WTC11 (cell line): Measurements from ENCODE around the gene NDUFAF8. TPM values are rescaled to one million over a fixed set of nuclear protein-coding genes. Genes with fewer than 3 reads are reported as not detected.

ENCODE experiments used
- ATAC-seq: fragments of 200-7000 bp; cut with Tn5 transposase; 2 replicates; pipeline ENCODE4 v1.10.0; 2021; ENCODE audit warnings: mild to moderate bottlenecking, moderate library complexity
- CTCF ChIA-PET: fragments of 300-600 bp; sonication (Branson Sonifier 250); formaldehyde crosslinking; loops from one replicate; lab custom pipeline; 2021; ENCODE audit warnings: antibody characterized with exemption; lab: Charles Lee
- POLR2A ChIA-PET: fragments of 350-600 bp; sonication (Branson Sonifier 250); formaldehyde crosslinking; loops from one replicate; lab custom pipeline; 2021; ENCODE audit warnings: antibody characterized with exemption; lab: Charles Lee
- DNase-seq: peaks from one replicate; pipeline ENCODE4 v3.0.0; 2021; ENCODE audit warnings: low spot score
- H3K27ac Mint-ChIP-seq: 2 replicates; pipeline ENCODE4 v1.8.0; 2021; ENCODE audit warnings: mixed read lengths
- H3K27me3 Mint-ChIP-seq: 2 replicates; pipeline ENCODE4 v1.8.0; 2021; ENCODE audit warnings: low read depth, mild to moderate bottlenecking, moderate library complexity, mixed read lengths
- H3K36me3 Mint-ChIP-seq: 2 replicates; pipeline ENCODE4 v1.8.0; 2021; ENCODE audit warnings: mixed read lengths
- H3K4me1 Mint-ChIP-seq: 2 replicates; pipeline ENCODE4 v1.8.0; 2022; ENCODE audit warnings: mixed read lengths
- H3K4me3 Mint-ChIP-seq: 2 replicates; pipeline ENCODE4 v1.8.0; 2021; ENCODE audit warnings: mild to moderate bottlenecking, moderate library complexity, mixed read lengths
- H3K9me3 Mint-ChIP-seq: 2 replicates; pipeline ENCODE4 v1.8.0; 2021; ENCODE audit warnings: mixed read lengths
- AFF4 ChIP-seq: sonication (generic); formaldehyde crosslinking; IDR thresholded peaks from 2 replicates; pipeline ENCODE4 v1.8.1; 2023; ENCODE audit warnings: mild to moderate bottlenecking, missing genetic modification reagents, borderline replicate concordance
- ARID4B ChIP-seq: sonication (generic); formaldehyde crosslinking; IDR thresholded peaks from 2 replicates; pipeline ENCODE4 v1.8.0; 2023; ENCODE audit warnings: missing genetic modification reagents, mild to moderate bottlenecking, borderline replicate concordance
- CBFB ChIP-seq: sonication (generic); formaldehyde crosslinking; IDR thresholded peaks from 2 replicates; pipeline ENCODE4 v1.8.1; 2022; ENCODE audit warnings: mild to moderate bottlenecking, low read depth, missing genetic modification reagents
- E2F1 ChIP-seq: sonication (generic); formaldehyde crosslinking; IDR thresholded peaks from 2 replicates; pipeline ENCODE4 v1.8.0; 2022; ENCODE audit warnings: mild to moderate bottlenecking, missing genetic modification reagents
- FOXJ3 ChIP-seq: sonication (generic); formaldehyde crosslinking; IDR thresholded peaks from 2 replicates; pipeline ENCODE4 v1.9.0; 2021; ENCODE audit warnings: missing genetic modification reagents, mild to moderate bottlenecking, borderline replicate concordance
- GTF2I ChIP-seq: fragments of 250-450 bp; sonication (Bioruptor Pico); conservative IDR thresholded peaks from 2 replicates; pipeline ENCODE4 v1.4.0; 2021; ENCODE audit warnings: mild to moderate bottlenecking
- HMGXB4 ChIP-seq: sonication (generic); formaldehyde crosslinking; IDR thresholded peaks from 2 replicates; pipeline ENCODE4 v1.8.1; 2023; ENCODE audit warnings: mild to moderate bottlenecking, moderate library complexity, missing genetic modification reagents
- IRF2 ChIP-seq: sonication (generic); formaldehyde crosslinking; IDR thresholded peaks from 2 replicates; pipeline ENCODE4 v1.8.0; 2022; ENCODE audit warnings: low read depth, missing genetic modification reagents, borderline replicate concordance
- NFE2L1 ChIP-seq: sonication (generic); formaldehyde crosslinking; IDR thresholded peaks from 2 replicates; pipeline ENCODE4 v1.8.1; 2023; ENCODE audit warnings: missing genetic modification reagents
- PREB ChIP-seq: sonication (generic); formaldehyde crosslinking; IDR thresholded peaks from 2 replicates; pipeline ENCODE4 v1.8.1; 2022; ENCODE audit warnings: mild to moderate bottlenecking, missing genetic modification reagents, moderate library complexity, borderline replicate concordance
- TEAD1 ChIP-seq: sonication (generic); formaldehyde crosslinking; IDR thresholded peaks from 2 replicates; pipeline ENCODE4 v1.8.0; 2022; ENCODE audit warnings: mild to moderate bottlenecking, missing genetic modification reagents
- ZNF263 ChIP-seq: sonication (generic); formaldehyde crosslinking; IDR thresholded peaks from 2 replicates; pipeline ENCODE4 v1.8.1; 2022; ENCODE audit warnings: low read depth, mild to moderate bottlenecking, moderate library complexity, missing genetic modification reagents
- ZNF396 ChIP-seq: fragments of 250-450 bp; sonication (Bioruptor Pico); IDR thresholded peaks from 2 replicates; pipeline ENCODE4 v1.8.0; 2021; ENCODE audit warnings: mild to moderate bottlenecking, moderate library complexity, borderline replicate concordance
- total RNA-seq: library from RNA; stranded (reverse); gene quantifications from 3 replicates; pipeline ENCODE4 v1.2.3, GENCODE V29; 2021

Gene NDUFAF8
- total RNA-seq, 1 experiment from 2014 or later: 73.0 TPM

GRCh38 chr17:81277421-81277820, 38.3 kb downstream of the NDUFAF8 start:
- TF ChIP-seq NFE2L1 (CRISPR knock-in tag): no peak
- TF ChIP-seq ZNF396 (CRISPR knock-in tag): no peak
- TF ChIP-seq AFF4 (CRISPR knock-in tag): no peak
- no peak for TF ChIP-seq ZNF263
- TF ChIP-seq HMGXB4 (CRISPR knock-in tag): no peak
- no peak for TF ChIP-seq E2F1
- TF ChIP-seq ARID4B (CRISPR knock-in tag): no peak
- no peak for TF ChIP-seq CBFB (CRISPR knock-in tag)
- TF ChIP-seq TEAD1 (CRISPR knock-in tag): no peak
- no peak for TF ChIP-seq GTF2I (CRISPR knock-in tag)
- TF ChIP-seq PREB (CRISPR knock-in tag): no peak
- no peak for TF ChIP-seq IRF2 (CRISPR knock-in tag)
- TF ChIP-seq FOXJ3 (CRISPR knock-in tag): no peak
- TF ChIP-seq, all 79 proteins: peak for 0
- DNase-seq (no peak), ATAC-seq (no peak)
- Mint-ChIP-seq H3K36me3 (peaks cover 28% of the 10 kb centered on the region), H3K27me3 (no peaks in the 10 kb centered on the region), H3K27ac (no peak overlapping the region), H3K4me1 (no peaks in the 10 kb centered on the region), H3K4me3 (no peak overlapping the region), H3K9me3 (no peaks in the 10 kb centered on the region)
- POLR2A ChIA-PET: no interaction called here
- CTCF ChIA-PET: no interaction called here
